GM12878 (cell line): ENCODE data around the gene ULK4. TPM values are rescaled to one million over a fixed set of nuclear protein-coding genes. Genes with fewer than 3 reads are reported as not detected.

Experiments used
- ATAC-seq: fragments of 200-7000 bp; cut with Tn5 transposase; 3 replicates; pipeline ENCODE4 v1.9.1; 2020; ENCODE audit warnings: mild to moderate bottlenecking, moderate library complexity
- BruUV-seq: library from RNA; stranded (reverse); fragments of 400-500 nt; replicated peaks from 2 replicates; lab custom pipeline; 2021; lab: Mats Ljungman, UMichigan
- CTCF ChIA-PET: fragments of 300-600 bp; sonication (Branson Sonifier 250); formaldehyde crosslinking; extraction: SDS; loops from one replicate; lab custom pipeline; 2021; ENCODE audit warnings: inconsistent platforms; lab: Yijun Ruan, JAX
- POLR2A ChIA-PET: fragments of 350-600 bp; formaldehyde crosslinking; extraction: SDS; loops from one replicate; lab custom pipeline; 2021; ENCODE audit warnings: inconsistent platforms; lab: Charles Lee
- RAD21 ChIA-PET: fragments of 300-600 bp; sonication (Branson Sonifier 250); formaldehyde crosslinking; loops from one replicate; lab custom pipeline; 2023; ENCODE audit warnings: antibody characterized with exemption; ENCODE audit not compliant: unreplicated experiment; lab: Charles Lee
- SMC1A ChIA-PET: fragments of 300-600 bp; sonication (Branson Sonifier 250); formaldehyde crosslinking; loops from one replicate; lab custom pipeline; 2023; ENCODE audit not compliant: unreplicated experiment, uncharacterized antibody; lab: Charles Lee
- DNase-seq: peaks from one replicate; pipeline ENCODE4 v3.0.0-alpha.2; 2011; ENCODE audit warnings: low read depth, low spot score
- FAIRE-seq: peaks from 3 replicates; lab custom pipeline; 2011; peaks lifted over from hg19 to GRCh38; lab: Jason Lieb, UNC
- H2AFZ ChIP-seq: 2 replicates; pipeline ENCODE4 v1.6.0; 2011; ENCODE audit warnings: low read depth, low read length, control low read depth; ENCODE audit not compliant: control insufficient read depth
- H3K27ac ChIP-seq: 2 replicates; pipeline ENCODE4 v1.5.1; 2011; ENCODE audit warnings: control low read depth; ENCODE audit not compliant: control insufficient read depth, insufficient read depth
- H3K27me3 ChIP-seq, 2 experiments: replicated peaks in 1 of 2; 2 replicates each; pipeline versions ENCODE4 v1.6.0 to v1.6.1; 2011; ENCODE audit warnings: low read length in 1 of 2; ENCODE audit not compliant: control insufficient read depth in 2 of 2, insufficient read depth in 2 of 2
- H3K36me3 ChIP-seq, 2 experiments: 2 replicates each; pipeline ENCODE4 v1.5.1; 2011; ENCODE audit warnings: low read length in 1 of 2; ENCODE audit not compliant: control insufficient read depth in 2 of 2, insufficient read depth in 2 of 2
- H3K4me1 ChIP-seq: 2 replicates; pipeline ENCODE4 v1.6.1; 2011; ENCODE audit warnings: mild to moderate bottlenecking, low read length, moderate library complexity, mixed read lengths; ENCODE audit not compliant: control insufficient read depth, insufficient read depth
- H3K4me2 ChIP-seq: 2 replicates; pipeline ENCODE4 v1.6.0; 2011; ENCODE audit warnings: control low read depth; ENCODE audit not compliant: control insufficient read depth, insufficient read depth
- H3K4me3 ChIP-seq: fragments of 200-600 bp; sonication (generic); 2 replicates; pipeline ENCODE4 v1.5.1; 2016
- H3K79me2 ChIP-seq: 2 replicates; pipeline ENCODE4 v1.6.0; 2011; ENCODE audit warnings: low read length; ENCODE audit not compliant: control insufficient read depth, insufficient read depth
- H3K9ac ChIP-seq: 2 replicates; pipeline ENCODE4 v1.8.0; 2011; ENCODE audit warnings: low read length, control low read depth, mixed read lengths; ENCODE audit not compliant: control insufficient read depth, insufficient read depth
- H3K9me3 ChIP-seq: replicated peaks from 3 replicates; pipeline ENCODE4 v1.5.1; 2011; ENCODE audit warnings: mild to moderate bottlenecking, low read length; ENCODE audit not compliant: control insufficient read depth, insufficient read depth
- H4K20me1 ChIP-seq: 2 replicates; pipeline ENCODE4 v1.6.0; 2011; ENCODE audit not compliant: control insufficient read depth, insufficient read depth
- BRCA1 ChIP-seq: IDR thresholded peaks from 2 replicates; pipeline ENCODE4 v1.6.1; 2011; ENCODE audit warnings: low read depth, low read length, improper control_type of control experiment
- MLLT1 ChIP-seq: fragments of 450-650 bp; IDR thresholded peaks from 2 replicates; pipeline ENCODE4 v1.6.1; 2016; ENCODE audit warnings: mild to moderate bottlenecking
- NFIC ChIP-seq: IDR thresholded peaks from 2 replicates; pipeline ENCODE4 v1.6.1; 2012; ENCODE audit warnings: low read depth, mild to moderate bottlenecking, inconsistent platforms, low read length, moderate library complexity
- POU2F2 ChIP-seq: IDR thresholded peaks from 3 replicates; pipeline ENCODE4 v1.6.1; 2011; ENCODE audit warnings: low read depth, mild to moderate bottlenecking, low read length, borderline replicate concordance
- RAD21 ChIP-seq: IDR thresholded peaks from 2 replicates; pipeline ENCODE4 v1.6.1; 2011; ENCODE audit warnings: mild to moderate bottlenecking, low read depth, low read length, moderate library complexity; ENCODE audit not compliant: insufficient read depth
- USF1 ChIP-seq: IDR thresholded peaks from 2 replicates; pipeline ENCODE4 v1.6.1; 2011; ENCODE audit warnings: borderline replicate concordance, low read depth, mild to moderate bottlenecking, moderate library complexity, mixed read lengths, low read length; ENCODE audit not compliant: insufficient read depth; ENCODE audit errors: extremely low read length
- WRNIP1 ChIP-seq: IDR thresholded peaks from 2 replicates; pipeline ENCODE4 v1.6.1; 2011; ENCODE audit warnings: low read depth, low read length, improper control_type of control experiment, borderline replicate concordance
- ZBTB4 ChIP-seq: fragments of 450-650 bp; formaldehyde crosslinking; IDR thresholded peaks from 2 replicates; pipeline ENCODE4 v1.4.0; 2022; ENCODE audit warnings: mild to moderate bottlenecking, moderate library complexity
- ZNF622 ChIP-seq: fragments of 450-650 bp; IDR thresholded peaks from 2 replicates; pipeline ENCODE4 v1.6.1; 2017; ENCODE audit warnings: mild to moderate bottlenecking, inconsistent platforms
- ZZZ3 ChIP-seq: IDR thresholded peaks from 2 replicates; pipeline ENCODE4 v1.6.1; 2011; ENCODE audit warnings: low read depth; ENCODE audit not compliant: control insufficient read depth, insufficient read length
- in situ Hi-C: fragments of 300-500 bp; cut with MboI; formaldehyde crosslinking; loops from 9 replicates; pipeline ENCODE4 v1.14.3; 2018; ENCODE audit warnings: mixed read lengths
- intact Hi-C: fragments of 100-400 bp; cut with micrococcal nuclease; formaldehyde crosslinking; loops from one replicate; pipeline ENCODE4 v1.14.2; 2022; ENCODE audit not compliant: unreplicated experiment
- polyA plus RNA-seq, 11 experiments: library from polyadenylated mRNA; depleted of rRNA in 4 of 11; unstranded in 6 of 11; stranded (reverse) in 5 of 11; fragments of >200 nt; fragmentation: Nextera tagmentation in 4 of 11; fragmentation: Illumina TruSeq in 1 of 11; extraction: Ambion mirVana in 4 of 11; extraction: Trizol in 1 of 11; gene quantifications; 1 replicate in 1 of 11; 2 replicates in 10 of 11; pipeline versions ENCODE4 v1.2.1 to v1.2.3, GENCODE V29; 2011 to 2016; ENCODE audit warnings: inconsistent platforms in 2 of 11, missing spikeins in 2 of 11, low read depth in 1 of 11
- total RNA-seq, 4 experiments: library from RNA; depleted of rRNA in 3 of 4; stranded (reverse); fragments of >200 nt in 3 of 4; fragmentation: Illumina TruSeq in 1 of 4; extraction: Trizol in 1 of 4; gene quantifications; 2 replicates each; pipeline versions ENCODE4 v1.2.1 to v1.2.3, GENCODE V29; 2013 to 2021
- TF ChIP-seq, protein P1 (sequence below): fragments of 450-650 bp; IDR thresholded peaks from 2 replicates; pipeline ENCODE4 v1.6.1; 2016; ENCODE audit warnings: mild to moderate bottlenecking, moderate library complexity, borderline replicate concordance
- TF ChIP-seq, protein P2 (sequence below): IDR thresholded peaks from 2 replicates; pipeline ENCODE4 v1.6.1; 2012; ENCODE audit warnings: low read length, inconsistent platforms

ULK4 gene
- total and polyA plus RNA-seq, 10 of the 15 experiments (the other 5 are each of a cell fraction or from before 2014, with no cell fraction given): 3.5 to 7.6 (median 6.3) TPM

DNA sequence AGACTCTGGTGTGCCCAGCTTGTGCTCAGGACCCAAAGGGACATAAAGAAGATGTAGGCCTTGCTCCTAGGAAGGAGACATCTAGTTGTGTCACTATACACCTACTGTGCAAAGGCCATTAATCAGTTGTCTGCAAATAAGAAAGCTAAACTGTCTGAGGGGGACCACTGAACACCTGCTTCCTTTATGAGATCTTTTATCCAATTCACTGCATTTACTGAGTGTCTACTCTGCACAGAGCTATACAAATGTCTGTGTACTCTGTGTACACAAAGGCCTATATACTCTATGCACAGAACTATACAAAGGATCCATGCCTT is 637.8 kb downstream of the ULK4 start:
- Histone ChIP-seq H3K79me2 (no peaks in the 10 kb centered on the region), H3K27me3 (peaks cover 0 to 2% of the 10 kb centered on the region in 2 experiments; a peak in 1 of 4 replicates), H3K4me3 (no peak overlapping the region), H3K4me2 (no peak overlapping the region), H3K9me3 (no peaks in the 10 kb centered on the region), H3K27ac (no peak overlapping the region), H3K9ac (no peak overlapping the region), H2AFZ (no peak overlapping the region), H3K4me1 (no peaks in the 10 kb centered on the region), H3K36me3 (no peaks in the 10 kb centered on the region), H4K20me1 (no peaks in the 10 kb centered on the region)
- no peak for DNase-seq
- intact Hi-C loops: no loop called here
- ATAC-seq: no peak
- ChIA-PET RAD21 (no interaction called here), POLR2A (interaction anchor here (0.6 kb wide), 1 partner anchor 183 kb away, joined by 5 read pairs; no protein-coding TSS in a partner anchor), SMC1A (interaction anchor here (0.5 kb wide), 1 partner anchor 802 kb away, joined by 3 read pairs; no protein-coding TSS in a partner anchor), CTCF (interaction anchor here (0.6 kb wide), 1 partner anchor 828 kb away, joined by 3 read pairs; no protein-coding TSS in a partner anchor)
- no peak for FAIRE-seq
- in situ Hi-C loops: no loop called here
- no TSS peak for BruUV-seq
- TF ChIP-seq, protein P1, sequence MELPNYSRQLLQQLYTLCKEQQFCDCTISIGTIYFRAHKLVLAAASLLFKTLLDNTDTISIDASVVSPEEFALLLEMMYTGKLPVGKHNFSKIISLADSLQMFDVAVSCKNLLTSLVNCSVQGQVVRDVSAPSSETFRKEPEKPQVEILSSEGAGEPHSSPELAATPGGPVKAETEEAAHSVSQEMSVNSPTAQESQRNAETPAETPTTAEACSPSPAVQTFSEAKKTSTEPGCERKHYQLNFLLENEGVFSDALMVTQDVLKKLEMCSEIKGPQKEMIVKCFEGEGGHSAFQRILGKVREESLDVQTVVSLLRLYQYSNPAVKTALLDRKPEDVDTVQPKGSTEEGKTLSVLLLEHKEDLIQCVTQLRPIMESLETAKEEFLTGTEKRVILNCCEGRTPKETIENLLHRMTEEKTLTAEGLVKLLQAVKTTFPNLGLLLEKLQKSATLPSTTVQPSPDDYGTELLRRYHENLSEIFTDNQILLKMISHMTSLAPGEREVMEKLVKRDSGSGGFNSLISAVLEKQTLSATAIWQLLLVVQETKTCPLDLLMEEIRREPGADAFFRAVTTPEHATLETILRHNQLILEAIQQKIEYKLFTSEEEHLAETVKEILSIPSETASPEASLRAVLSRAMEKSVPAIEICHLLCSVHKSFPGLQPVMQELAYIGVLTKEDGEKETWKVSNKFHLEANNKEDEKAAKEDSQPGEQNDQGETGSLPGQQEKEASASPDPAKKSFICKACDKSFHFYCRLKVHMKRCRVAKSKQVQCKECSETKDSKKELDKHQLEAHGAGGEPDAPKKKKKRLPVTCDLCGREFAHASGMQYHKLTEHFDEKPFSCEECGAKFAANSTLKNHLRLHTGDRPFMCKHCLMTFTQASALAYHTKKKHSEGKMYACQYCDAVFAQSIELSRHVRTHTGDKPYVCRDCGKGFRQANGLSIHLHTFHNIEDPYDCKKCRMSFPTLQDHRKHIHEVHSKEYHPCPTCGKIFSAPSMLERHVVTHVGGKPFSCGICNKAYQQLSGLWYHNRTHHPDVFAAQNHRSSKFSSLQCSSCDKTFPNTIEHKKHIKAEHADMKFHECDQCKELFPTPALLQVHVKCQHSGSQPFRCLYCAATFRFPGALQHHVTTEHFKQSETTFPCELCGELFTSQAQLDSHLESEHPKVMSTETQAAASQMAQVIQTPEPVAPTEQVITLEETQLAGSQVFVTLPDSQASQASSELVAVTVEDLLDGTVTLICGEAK: no peak
- TF ChIP-seq, protein P2, sequence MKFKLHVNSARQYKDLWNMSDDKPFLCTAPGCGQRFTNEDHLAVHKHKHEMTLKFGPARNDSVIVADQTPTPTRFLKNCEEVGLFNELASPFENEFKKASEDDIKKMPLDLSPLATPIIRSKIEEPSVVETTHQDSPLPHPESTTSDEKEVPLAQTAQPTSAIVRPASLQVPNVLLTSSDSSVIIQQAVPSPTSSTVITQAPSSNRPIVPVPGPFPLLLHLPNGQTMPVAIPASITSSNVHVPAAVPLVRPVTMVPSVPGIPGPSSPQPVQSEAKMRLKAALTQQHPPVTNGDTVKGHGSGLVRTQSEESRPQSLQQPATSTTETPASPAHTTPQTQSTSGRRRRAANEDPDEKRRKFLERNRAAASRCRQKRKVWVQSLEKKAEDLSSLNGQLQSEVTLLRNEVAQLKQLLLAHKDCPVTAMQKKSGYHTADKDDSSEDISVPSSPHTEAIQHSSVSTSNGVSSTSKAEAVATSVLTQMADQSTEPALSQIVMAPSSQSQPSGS: no peak
- TF ChIP-seq MLLT1 (no peak), BRCA1 (no peak), NFIC (no peak), ZZZ3 (no peak), USF1 (no peak), WRNIP1 (no peak), ZNF622 (no peak), RAD21 (no peak), POU2F2 (no peak), ZBTB4 (CRISPR knock-in tag) (no peak)
